HEK293 (cell line): ENCODE measurements around the gene HSD11B1.

Experiments used
- CTCF ChIA-PET: fragments of 350-600 bp; formaldehyde crosslinking; extraction: SDS; loops from one replicate; lab custom pipeline; 2021; ENCODE audit warnings: antibody characterized with exemption; lab: Yijun Ruan, JAX
- POLR2A ChIA-PET: fragments of 300-600 bp; formaldehyde crosslinking; extraction: SDS; loops from one replicate; lab custom pipeline; 2020; ENCODE audit warnings: antibody characterized with exemption, inconsistent platforms; lab: Yijun Ruan, JAX
- H3K27ac ChIP-seq: fragments of 200-500 bp; sonication (Bioruptor generic); 2 replicates; pipeline ENCODE4 v1.5.1; 2014; ENCODE audit warnings: low read depth, low read length, control low read depth, inconsistent platforms; ENCODE audit errors: extremely low read depth
- H3K36me3 ChIP-seq, 2 experiments: fragments of 200-500 bp in 1 of 2; sonication (Bioruptor generic) in 1 of 2; 1 replicate in 1 of 2; 2 replicates in 1 of 2; pipeline ENCODE4 v1.5.1; 2014 to 2017; ENCODE audit warnings: inconsistent platforms in 2 of 2, low read length in 2 of 2; ENCODE audit not compliant: control insufficient read depth in 2 of 2, insufficient read depth in 1 of 2
- H3K4me1 ChIP-seq: fragments of 200-500 bp; sonication (Bioruptor generic); 2 replicates; pipeline ENCODE4 v1.5.1; 2014; ENCODE audit warnings: mild to moderate bottlenecking, low read length, inconsistent platforms; ENCODE audit not compliant: control insufficient read depth, insufficient read depth
- H3K4me3 ChIP-seq: 2 replicates; pipeline ENCODE4 v1.5.1; 2011; ENCODE audit warnings: low read depth, mild to moderate bottlenecking, control low read depth, low read length, moderate library complexity
- H3K9me3 ChIP-seq: fragments of 200-500 bp; sonication (Bioruptor generic); 2 replicates; pipeline ENCODE4 v1.5.1; 2014; ENCODE audit warnings: low read depth, low read length, inconsistent platforms; ENCODE audit not compliant: control insufficient read depth, insufficient read depth
- GLI4 ChIP-seq: fragments of 450-650 bp; formaldehyde crosslinking; IDR thresholded peaks from 2 replicates; pipeline ENCODE4 v1.5.1; 2016; ENCODE audit warnings: missing biosample characterization, missing genetic modification characterization
- KLF16 ChIP-seq: fragments of 450-650 bp; formaldehyde crosslinking; IDR thresholded peaks from 2 replicates; pipeline ENCODE4 v1.5.1; 2017; ENCODE audit warnings: missing biosample characterization, missing genetic modification characterization
- PBX3 ChIP-seq: sonication (generic); formaldehyde crosslinking; IDR thresholded peaks from 2 replicates; pipeline ENCODE4 v1.8.1; 2022; ENCODE audit warnings: mild to moderate bottlenecking, moderate library complexity, missing genetic modification reagents
- REPIN1 ChIP-seq: fragments of 450-650 bp; formaldehyde crosslinking; IDR thresholded peaks from 2 replicates; pipeline ENCODE4 v1.5.1; 2017; ENCODE audit warnings: missing biosample characterization, missing genetic modification characterization, low read depth
- YY2 ChIP-seq: fragments of 450-650 bp; formaldehyde crosslinking; IDR thresholded peaks from 2 replicates; pipeline ENCODE4 v1.5.1; 2016; ENCODE audit warnings: missing biosample characterization, missing genetic modification characterization
- ZBTB1 ChIP-seq: fragments of 450-650 bp; formaldehyde crosslinking; IDR thresholded peaks from 2 replicates; pipeline ENCODE4 v1.5.1; 2016; ENCODE audit warnings: missing biosample characterization, missing genetic modification characterization
- ZEB2 ChIP-seq: fragments of 450-650 bp; formaldehyde crosslinking; IDR thresholded peaks from 2 replicates; pipeline ENCODE4 v1.5.1; 2016; ENCODE audit warnings: missing biosample characterization, missing genetic modification characterization
- ZFHX2 ChIP-seq: fragments of 450-650 bp; formaldehyde crosslinking; conservative IDR thresholded peaks from 2 replicates; pipeline ENCODE4 v1.5.1; 2016; ENCODE audit warnings: missing biosample characterization, missing genetic modification characterization
- ZFP37 ChIP-seq: fragments of 450-650 bp; formaldehyde crosslinking; IDR thresholded peaks from 2 replicates; pipeline ENCODE4 v1.5.1; 2016; ENCODE audit warnings: missing biosample characterization, missing genetic modification characterization
- ZNF24 ChIP-seq: fragments of 450-650 bp; formaldehyde crosslinking; IDR thresholded peaks from 2 replicates; pipeline ENCODE4 v1.5.1; 2016; ENCODE audit warnings: missing biosample characterization, missing genetic modification characterization
- ZNF354C ChIP-seq: fragments of 450-650 bp; formaldehyde crosslinking; IDR thresholded peaks from 2 replicates; pipeline ENCODE4 v1.5.1; 2016; ENCODE audit warnings: missing biosample characterization, missing genetic modification characterization, low read depth, borderline replicate concordance
- ZNF362 ChIP-seq: fragments of 450-650 bp; formaldehyde crosslinking; IDR thresholded peaks from 2 replicates; pipeline ENCODE4 v1.5.1; 2016; ENCODE audit warnings: missing biosample characterization, missing genetic modification characterization
- ZNF416 ChIP-seq: fragments of 450-650 bp; formaldehyde crosslinking; IDR thresholded peaks from 2 replicates; pipeline ENCODE4 v1.5.1; 2016; ENCODE audit warnings: missing biosample characterization, missing genetic modification characterization
- ZNF521 ChIP-seq: fragments of 450-650 bp; formaldehyde crosslinking; IDR thresholded peaks from 2 replicates; pipeline ENCODE4 v1.5.1; 2017; ENCODE audit warnings: missing biosample characterization, mild to moderate bottlenecking, missing genetic modification characterization
- ZNF530 ChIP-seq: fragments of 450-650 bp; formaldehyde crosslinking; IDR thresholded peaks from 2 replicates; pipeline ENCODE4 v1.5.1; 2016; ENCODE audit warnings: low read depth, missing biosample characterization, missing genetic modification characterization
- ZNF768 ChIP-seq: fragments of 450-650 bp; formaldehyde crosslinking; IDR thresholded peaks from 2 replicates; pipeline ENCODE4 v1.5.1; 2018; ENCODE audit warnings: missing biosample characterization, mild to moderate bottlenecking, missing genetic modification characterization
- ZNF776 ChIP-seq: fragments of 450-650 bp; formaldehyde crosslinking; IDR thresholded peaks from 2 replicates; pipeline ENCODE4 v1.5.0; 2017; ENCODE audit warnings: missing biosample characterization, missing genetic modification characterization, borderline replicate concordance
- TF ChIP-seq, protein P1 (sequence below): fragments of 450-650 bp; formaldehyde crosslinking; IDR thresholded peaks from 2 replicates; pipeline ENCODE4 v1.5.1; 2016; ENCODE audit warnings: missing biosample characterization, missing genetic modification characterization, borderline replicate concordance
- TF ChIP-seq, protein P2 (sequence below): fragments of 450-650 bp; formaldehyde crosslinking; conservative IDR thresholded peaks from 2 replicates; pipeline ENCODE4 v1.5.1; 2016; ENCODE audit warnings: low read depth, missing biosample characterization, missing genetic modification characterization
- TF ChIP-seq, protein P3 (sequence below): fragments of 450-650 bp; formaldehyde crosslinking; IDR thresholded peaks from 2 replicates; pipeline ENCODE4; 2016; ENCODE audit warnings: missing biosample characterization, missing genetic modification characterization

Gene HSD11B1

DNA sequence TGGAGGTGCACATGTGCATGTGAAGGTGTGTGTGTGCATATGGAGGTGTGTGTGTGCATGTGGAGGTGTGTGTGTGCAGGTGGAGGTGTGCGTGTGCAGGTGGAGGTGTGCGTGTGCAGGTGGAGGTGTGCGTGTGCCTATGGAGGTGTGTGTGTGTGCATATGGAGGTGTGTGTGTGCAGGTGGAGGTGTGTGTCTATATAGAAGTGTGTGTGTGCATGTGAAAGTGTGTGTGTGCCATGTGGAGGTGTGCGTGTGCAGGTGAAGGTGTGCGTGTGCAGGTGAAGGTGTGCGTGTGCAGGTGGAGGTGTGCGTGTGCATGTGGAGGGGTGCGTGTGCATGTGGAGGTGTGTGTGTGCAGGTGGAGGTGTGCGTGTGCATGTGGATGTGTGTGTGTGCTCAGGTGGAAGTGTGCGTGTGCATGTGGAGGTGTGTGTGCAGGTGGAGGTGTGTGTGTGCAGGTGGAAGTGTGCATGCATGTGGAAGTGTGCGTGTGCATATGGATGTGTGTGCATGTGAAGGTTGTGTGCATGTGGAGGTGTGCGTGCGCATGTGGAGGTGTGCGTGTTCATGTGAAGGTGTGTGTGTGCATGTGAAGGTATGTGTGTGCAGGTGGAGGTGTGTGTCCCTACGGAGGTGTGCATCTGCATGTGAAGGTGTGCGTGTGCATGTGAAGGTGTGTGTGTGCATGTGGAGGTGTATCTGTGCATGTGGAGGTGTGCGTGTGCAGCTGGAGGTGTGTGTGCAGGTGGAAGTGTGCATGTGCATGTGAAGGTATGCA is 66.2 kb downstream of the HSD11B1 start:
- no peak overlapping the region for H3K4me3 ChIP-seq
- CTCF ChIA-PET: no interaction called here
- POLR2A ChIA-PET: no interaction called here
- no peaks in the 10 kb centered on the region for H3K36me3 ChIP-seq
- H3K4me1 ChIP-seq: no peaks in the 10 kb centered on the region
- H3K27ac ChIP-seq: no peak overlapping the region
- H3K9me3 ChIP-seq: no peaks in the 10 kb centered on the region
- TF ChIP-seq ZNF24 (tag by site-specific recombination) (no peak), PBX3 (no peak), KLF16 (no peak), YY2 (tag by site-specific recombination) (no peak), ZEB2 (tag by site-specific recombination) (peak; percentile 98), ZBTB1 (tag by site-specific recombination) (no peak)
- TF ChIP-seq, all 188 proteins: peak for 1

DNA sequence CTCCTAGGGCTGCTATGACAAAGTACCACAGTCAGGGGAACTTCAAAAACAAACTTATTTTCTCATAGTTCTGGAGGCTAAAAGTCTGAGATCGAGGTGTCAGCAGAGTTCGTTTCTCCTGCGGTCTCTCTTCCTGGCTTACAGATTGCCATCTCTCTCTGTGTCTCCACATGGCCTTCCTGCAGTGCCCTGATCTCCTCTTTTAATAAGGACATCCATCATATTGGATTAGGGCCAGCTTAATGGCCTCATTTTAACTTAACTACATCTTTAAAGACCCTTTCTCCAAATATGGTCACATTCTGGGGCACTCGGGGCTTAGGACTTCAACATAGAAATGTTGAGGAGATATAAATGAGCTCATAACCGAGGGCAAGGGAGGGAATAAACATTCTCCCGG is 67.5 kb downstream of the HSD11B1 start:
- Histone ChIP-seq H3K4me1 (no peaks in the 10 kb centered on the region), H3K9me3 (no peaks in the 10 kb centered on the region), H3K4me3 (no peak overlapping the region), H3K36me3 (no peaks in the 10 kb centered on the region), H3K27ac (no peak overlapping the region)
- ChIA-PET POLR2A (no interaction called here), CTCF (interaction anchor here (1.2 kb wide), 1 partner anchor 51 kb away, joined by 4 read pairs; no protein-coding TSS in a partner anchor)
- peak; percentile 5; the same call in 1 of the 2 replicates for TF ChIP-seq ZEB2 (tag by site-specific recombination)
- TF ChIP-seq, protein P1, sequence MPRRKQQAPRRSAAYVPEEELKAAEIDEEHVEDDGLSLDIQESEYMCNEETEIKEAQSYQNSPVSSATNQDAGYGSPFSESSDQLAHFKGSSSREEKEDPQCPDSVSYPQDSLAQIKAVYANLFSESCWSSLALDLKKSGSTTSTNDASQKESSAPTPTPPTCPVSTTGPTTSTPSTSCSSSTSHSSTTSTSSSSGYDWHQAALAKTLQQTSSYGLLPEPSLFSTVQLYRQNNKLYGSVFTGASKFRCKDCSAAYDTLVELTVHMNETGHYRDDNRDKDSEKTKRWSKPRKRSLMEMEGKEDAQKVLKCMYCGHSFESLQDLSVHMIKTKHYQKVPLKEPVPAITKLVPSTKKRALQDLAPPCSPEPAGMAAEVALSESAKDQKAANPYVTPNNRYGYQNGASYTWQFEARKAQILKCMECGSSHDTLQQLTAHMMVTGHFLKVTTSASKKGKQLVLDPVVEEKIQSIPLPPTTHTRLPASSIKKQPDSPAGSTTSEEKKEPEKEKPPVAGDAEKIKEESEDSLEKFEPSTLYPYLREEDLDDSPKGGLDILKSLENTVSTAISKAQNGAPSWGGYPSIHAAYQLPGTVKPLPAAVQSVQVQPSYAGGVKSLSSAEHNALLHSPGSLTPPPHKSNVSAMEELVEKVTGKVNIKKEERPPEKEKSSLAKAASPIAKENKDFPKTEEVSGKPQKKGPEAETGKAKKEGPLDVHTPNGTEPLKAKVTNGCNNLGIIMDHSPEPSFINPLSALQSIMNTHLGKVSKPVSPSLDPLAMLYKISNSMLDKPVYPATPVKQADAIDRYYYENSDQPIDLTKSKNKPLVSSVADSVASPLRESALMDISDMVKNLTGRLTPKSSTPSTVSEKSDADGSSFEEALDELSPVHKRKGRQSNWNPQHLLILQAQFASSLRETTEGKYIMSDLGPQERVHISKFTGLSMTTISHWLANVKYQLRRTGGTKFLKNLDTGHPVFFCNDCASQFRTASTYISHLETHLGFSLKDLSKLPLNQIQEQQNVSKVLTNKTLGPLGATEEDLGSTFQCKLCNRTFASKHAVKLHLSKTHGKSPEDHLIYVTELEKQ: no peak

DNA sequence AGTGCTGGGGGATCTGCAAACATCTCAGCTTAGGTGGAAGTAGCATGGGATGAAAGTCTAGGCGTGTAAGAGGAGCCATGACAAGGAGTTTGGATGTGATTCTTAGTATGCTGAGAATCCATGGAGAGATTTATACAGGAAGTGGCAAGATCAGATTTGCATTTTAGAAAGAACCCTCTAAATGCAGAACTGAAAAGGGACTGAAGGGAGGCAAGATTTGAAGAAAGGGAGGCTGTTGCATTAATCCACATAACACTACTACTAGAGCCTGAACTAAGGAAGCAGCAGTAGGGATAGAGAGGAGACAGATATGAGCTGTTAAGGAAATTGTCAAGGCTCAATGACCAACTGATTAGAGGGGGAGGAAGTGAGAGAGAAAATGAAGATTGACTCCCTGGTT is 69.9 kb downstream of the HSD11B1 start:
- Histone ChIP-seq H3K4me3 (no peak overlapping the region), H3K27ac (no peak overlapping the region), H3K36me3 (no peaks in the 10 kb centered on the region), H3K9me3 (no peaks in the 10 kb centered on the region), H3K4me1 (no peaks in the 10 kb centered on the region)
- ChIA-PET POLR2A (interaction anchor here (3.2 kb wide), 1 partner anchor 10 kb away, joined by 12 read pairs; the partner anchor contains the start of gene C1orf74), CTCF (interaction anchor here (1.2 to 1.4 kb wide), 2 partner anchors 9 to 215 kb away, joined by 3 to 5 read pairs; partner anchors contain the start of gene C1orf74)
- TF ChIP-seq ZNF768 (tag by site-specific recombination): no peak
- TF ChIP-seq REPIN1 (tag by site-specific recombination): no peak
- no peak for TF ChIP-seq ZNF530 (tag by site-specific recombination)
- TF ChIP-seq, protein P2, sequence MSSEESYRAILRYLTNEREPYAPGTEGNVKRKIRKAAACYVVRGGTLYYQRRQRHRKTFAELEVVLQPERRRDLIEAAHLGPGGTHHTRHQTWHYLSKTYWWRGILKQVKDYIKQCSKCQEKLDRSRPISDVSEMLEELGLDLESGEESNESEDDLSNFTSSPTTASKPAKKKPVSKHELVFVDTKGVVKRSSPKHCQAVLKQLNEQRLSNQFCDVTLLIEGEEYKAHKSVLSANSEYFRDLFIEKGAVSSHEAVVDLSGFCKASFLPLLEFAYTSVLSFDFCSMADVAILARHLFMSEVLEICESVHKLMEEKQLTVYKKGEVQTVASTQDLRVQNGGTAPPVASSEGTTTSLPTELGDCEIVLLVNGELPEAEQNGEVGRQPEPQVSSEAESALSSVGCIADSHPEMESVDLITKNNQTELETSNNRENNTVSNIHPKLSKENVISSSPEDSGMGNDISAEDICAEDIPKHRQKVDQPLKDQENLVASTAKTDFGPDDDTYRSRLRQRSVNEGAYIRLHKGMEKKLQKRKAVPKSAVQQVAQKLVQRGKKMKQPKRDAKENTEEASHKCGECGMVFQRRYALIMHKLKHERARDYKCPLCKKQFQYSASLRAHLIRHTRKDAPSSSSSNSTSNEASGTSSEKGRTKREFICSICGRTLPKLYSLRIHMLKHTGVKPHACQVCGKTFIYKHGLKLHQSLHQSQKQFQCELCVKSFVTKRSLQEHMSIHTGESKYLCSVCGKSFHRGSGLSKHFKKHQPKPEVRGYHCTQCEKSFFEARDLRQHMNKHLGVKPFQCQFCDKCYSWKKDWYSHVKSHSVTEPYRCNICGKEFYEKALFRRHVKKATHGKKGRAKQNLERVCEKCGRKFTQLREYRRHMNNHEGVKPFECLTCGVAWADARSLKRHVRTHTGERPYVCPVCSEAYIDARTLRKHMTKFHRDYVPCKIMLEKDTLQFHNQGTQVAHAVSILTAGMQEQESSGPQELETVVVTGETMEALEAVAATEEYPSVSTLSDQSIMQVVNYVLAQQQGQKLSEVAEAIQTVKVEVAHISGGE (tag by site-specific recombination): no peak
- no peak for TF ChIP-seq ZNF521
- no peak for TF ChIP-seq ZNF362
- no peak for TF ChIP-seq ZNF776
- TF ChIP-seq, protein P3, sequence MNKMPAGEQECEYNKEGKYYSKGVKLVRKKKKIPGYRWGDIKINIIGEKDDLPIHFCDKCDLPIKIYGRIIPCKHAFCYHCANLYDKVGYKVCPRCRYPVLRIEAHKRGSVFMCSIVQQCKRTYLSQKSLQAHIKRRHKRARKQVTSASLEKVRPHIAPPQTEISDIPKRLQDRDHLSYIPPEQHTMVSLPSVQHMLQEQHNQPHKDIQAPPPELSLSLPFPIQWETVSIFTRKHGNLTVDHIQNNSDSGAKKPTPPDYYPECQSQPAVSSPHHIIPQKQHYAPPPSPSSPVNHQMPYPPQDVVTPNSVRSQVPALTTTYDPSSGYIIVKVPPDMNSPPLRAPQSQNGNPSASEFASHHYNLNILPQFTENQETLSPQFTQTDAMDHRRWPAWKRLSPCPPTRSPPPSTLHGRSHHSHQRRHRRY (tag by site-specific recombination): no peak
- no peak for TF ChIP-seq GLI4 (tag by site-specific recombination)
- no peak for TF ChIP-seq ZFP37
- no peak for TF ChIP-seq ZNF416
- TF ChIP-seq ZFHX2 (tag by site-specific recombination): no peak
- TF ChIP-seq ZNF354C (tag by site-specific recombination): no peak
